Fibroblast of the aortic adventitia (primary cell): ENCODE results near the gene FBXW10. TPM values are rescaled to one million over a fixed set of nuclear protein-coding genes. Genes with fewer than 3 reads are reported as not detected.
"Not testable (repeated sequence)": the region's sequence is repeated elsewhere in the genome, so short reads cannot be mapped to it uniquely, and the experiment has no call there.

ENCODE experiments used
- DNase-seq: peaks from one replicate; pipeline ENCODE4 v3.0.0-alpha.2; 2010; ENCODE audit warnings: low read depth
- H3K4me3 ChIP-seq: 2 replicates; pipeline ENCODE4 v1.5.1; 2011; ENCODE audit warnings: low read depth, mild to moderate bottlenecking, control low read depth, low read length, moderate library complexity
- CTCF ChIP-seq: IDR thresholded peaks from 2 replicates; pipeline ENCODE4 v1.5.1; 2011; ENCODE audit warnings: mild to moderate bottlenecking, low read length, control low read depth, inconsistent platforms; ENCODE audit not compliant: insufficient read depth
- total RNA-seq: library from RNA; depleted of rRNA; stranded (reverse); fragments of >200 nt; gene quantifications from 2 replicates; pipeline ENCODE4 v1.2.3, GENCODE V29; 2012; ENCODE audit warnings: low replicate concordance

Gene FBXW10
- under 0.01 TPM in 1 of 2 replicates, not detected in the other for total RNA-seq

GRCh38 chr17:18743699-18744421, at the start of gene FBXW10:
TSS of gene FBXW10 (plus strand) at chr17:18744054. CDS start at chr17:18744245, 191 bp downstream.
- DNase-seq, result peak; percentile 16
- not testable (repeated sequence) for H3K4me3 ChIP-seq

GRCh38 chr17:18695143-18695542, 48.7 kb upstream of the FBXW10 start:
- not testable (repeated sequence) for DNase-seq, H3K4me3 ChIP-seq

GRCh38 chr17:18698473-18699103, 45.3 kb upstream of the FBXW10 start:
- peak overlapping the region; percentile 64 for H3K4me3 ChIP-seq
- DNase-seq, result not testable (repeated sequence)

- H3K4me3 ChIP-seq, DNase-seq: not testable (repeated sequence)
Observed at GRCh38 chr17:18705955-18706354, 37.9 kb upstream of the FBXW10 start.

GRCh38 chr17:18708215-18708614, 35.6 kb upstream of the FBXW10 start:
- DNase-seq, H3K4me3 ChIP-seq: not testable (repeated sequence)

- H3K4me3 ChIP-seq, result not testable (repeated sequence)
- DNase-seq, result peak; percentile 75
- peak; percentile 53 for TF ChIP-seq CTCF
Observed at GRCh38 chr17:18712354-18712999, 31.4 kb upstream of the FBXW10 start.

- H3K4me3 ChIP-seq, DNase-seq: not testable (repeated sequence)
Observed at GRCh38 chr17:18718643-18719427, 25.0 kb upstream of the FBXW10 start.

- not testable (repeated sequence) for DNase-seq, H3K4me3 ChIP-seq
Observed at GRCh38 chr17:18719428-18720110, 24.3 kb upstream of the FBXW10 start.

GRCh38 chr17:18721775-18722547, 21.9 kb upstream of the FBXW10 start:
- H3K4me3 ChIP-seq, DNase-seq: not testable (repeated sequence)

- not testable (repeated sequence) for DNase-seq
Observed at GRCh38 chr17:18722612-18723011, 21.2 kb upstream of the FBXW10 start.

GRCh38 chr17:18723509-18723908, 20.3 kb upstream of the FBXW10 start:
- DNase-seq, result not testable (repeated sequence)

More at GRCh38 chr17:18722612-18723011, 21.2 kb upstream of the FBXW10 start:
- not testable (repeated sequence) for H3K4me3 ChIP-seq

GRCh38 chr17:18732438-18732837, 11.4 kb upstream of the FBXW10 start:
- DNase-seq, H3K4me3 ChIP-seq: not testable (repeated sequence)

More at GRCh38 chr17:18723509-18723908, 20.3 kb upstream of the FBXW10 start:
- H3K4me3 ChIP-seq, result not testable (repeated sequence)

- H3K4me3 ChIP-seq, DNase-seq: not testable (repeated sequence)
Observed at GRCh38 chr17:18733350-18733749, 10.5 kb upstream of the FBXW10 start.

GRCh38 chr17:18739616-18740391, 4.0 kb upstream of the FBXW10 start:
- DNase-seq, result peak; percentile 60

GRCh38 chr17:18741228-18741627, 2.6 kb upstream of the FBXW10 start:
- H3K4me3 ChIP-seq, DNase-seq: not testable (repeated sequence)

More at GRCh38 chr17:18739616-18740391, 4.0 kb upstream of the FBXW10 start:
- not testable (repeated sequence) for H3K4me3 ChIP-seq
